ENCODE measurements around the gene PKNOX1.
"Not testable (repeated sequence)": the region's sequence is repeated elsewhere in the genome, so short reads cannot be mapped to it uniquely, and the experiment has no call there.

- TF ChIP-seq CTCF, POLR2AphosphoS5, POLR2A, EP300 (IDR thresholded peaks at IDR 0.05): not testable (repeated sequence)
These were observed 46.7 kb upstream of the PKNOX1 start for GRCh38 chr21:42927474-42928200.
